ENCODE measurements around the gene CD3E. TPM values are rescaled to one million over a fixed set of nuclear protein-coding genes. Genes with fewer than 3 reads are reported as not detected.

CD3E gene
- total and polyA plus RNA-seq, 2 experiments from 2014 or later = not detected

DNA sequence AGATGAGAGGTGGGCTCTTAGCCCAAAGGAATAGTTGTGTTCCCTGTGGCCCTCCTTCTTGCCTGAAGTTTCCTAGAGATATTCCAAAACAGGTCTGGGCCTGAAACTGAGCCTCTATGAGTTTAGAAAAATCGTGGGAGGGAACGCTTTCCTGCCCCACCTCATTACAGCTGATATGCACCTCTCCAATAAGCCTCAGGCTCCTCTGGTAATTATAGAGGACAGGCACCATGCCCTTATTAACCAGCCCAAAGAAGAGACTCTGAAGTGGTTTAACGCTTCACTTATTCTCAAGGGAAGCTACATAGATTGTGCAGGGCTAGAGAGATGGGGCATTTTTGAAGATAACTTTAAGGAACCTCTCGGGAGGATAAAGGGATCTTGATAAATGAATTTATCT is 37.0 kb upstream of the CD3E start:
- no peaks in the 10 kb centered on the region for H3K36me3 Mint-ChIP-seq (ENCODE audit: low read depth)
- TF ChIP-seq NANOG (IDR thresholded peaks at IDR 0.05; ENCODE audit: borderline replicate concordance) (no peak), EZH2 (IDR thresholded peaks at IDR 0.05; ENCODE audit: low read depth, unreplicated experiment) (no peak), STAT1 (IDR thresholded peaks at IDR 0.05; ENCODE audit: unreplicated experiment) (no peak), JUNB (IDR thresholded peaks at IDR 0.05; ENCODE audit: unreplicated experiment) (no peak)
- TF ChIP-seq, protein P1, sequence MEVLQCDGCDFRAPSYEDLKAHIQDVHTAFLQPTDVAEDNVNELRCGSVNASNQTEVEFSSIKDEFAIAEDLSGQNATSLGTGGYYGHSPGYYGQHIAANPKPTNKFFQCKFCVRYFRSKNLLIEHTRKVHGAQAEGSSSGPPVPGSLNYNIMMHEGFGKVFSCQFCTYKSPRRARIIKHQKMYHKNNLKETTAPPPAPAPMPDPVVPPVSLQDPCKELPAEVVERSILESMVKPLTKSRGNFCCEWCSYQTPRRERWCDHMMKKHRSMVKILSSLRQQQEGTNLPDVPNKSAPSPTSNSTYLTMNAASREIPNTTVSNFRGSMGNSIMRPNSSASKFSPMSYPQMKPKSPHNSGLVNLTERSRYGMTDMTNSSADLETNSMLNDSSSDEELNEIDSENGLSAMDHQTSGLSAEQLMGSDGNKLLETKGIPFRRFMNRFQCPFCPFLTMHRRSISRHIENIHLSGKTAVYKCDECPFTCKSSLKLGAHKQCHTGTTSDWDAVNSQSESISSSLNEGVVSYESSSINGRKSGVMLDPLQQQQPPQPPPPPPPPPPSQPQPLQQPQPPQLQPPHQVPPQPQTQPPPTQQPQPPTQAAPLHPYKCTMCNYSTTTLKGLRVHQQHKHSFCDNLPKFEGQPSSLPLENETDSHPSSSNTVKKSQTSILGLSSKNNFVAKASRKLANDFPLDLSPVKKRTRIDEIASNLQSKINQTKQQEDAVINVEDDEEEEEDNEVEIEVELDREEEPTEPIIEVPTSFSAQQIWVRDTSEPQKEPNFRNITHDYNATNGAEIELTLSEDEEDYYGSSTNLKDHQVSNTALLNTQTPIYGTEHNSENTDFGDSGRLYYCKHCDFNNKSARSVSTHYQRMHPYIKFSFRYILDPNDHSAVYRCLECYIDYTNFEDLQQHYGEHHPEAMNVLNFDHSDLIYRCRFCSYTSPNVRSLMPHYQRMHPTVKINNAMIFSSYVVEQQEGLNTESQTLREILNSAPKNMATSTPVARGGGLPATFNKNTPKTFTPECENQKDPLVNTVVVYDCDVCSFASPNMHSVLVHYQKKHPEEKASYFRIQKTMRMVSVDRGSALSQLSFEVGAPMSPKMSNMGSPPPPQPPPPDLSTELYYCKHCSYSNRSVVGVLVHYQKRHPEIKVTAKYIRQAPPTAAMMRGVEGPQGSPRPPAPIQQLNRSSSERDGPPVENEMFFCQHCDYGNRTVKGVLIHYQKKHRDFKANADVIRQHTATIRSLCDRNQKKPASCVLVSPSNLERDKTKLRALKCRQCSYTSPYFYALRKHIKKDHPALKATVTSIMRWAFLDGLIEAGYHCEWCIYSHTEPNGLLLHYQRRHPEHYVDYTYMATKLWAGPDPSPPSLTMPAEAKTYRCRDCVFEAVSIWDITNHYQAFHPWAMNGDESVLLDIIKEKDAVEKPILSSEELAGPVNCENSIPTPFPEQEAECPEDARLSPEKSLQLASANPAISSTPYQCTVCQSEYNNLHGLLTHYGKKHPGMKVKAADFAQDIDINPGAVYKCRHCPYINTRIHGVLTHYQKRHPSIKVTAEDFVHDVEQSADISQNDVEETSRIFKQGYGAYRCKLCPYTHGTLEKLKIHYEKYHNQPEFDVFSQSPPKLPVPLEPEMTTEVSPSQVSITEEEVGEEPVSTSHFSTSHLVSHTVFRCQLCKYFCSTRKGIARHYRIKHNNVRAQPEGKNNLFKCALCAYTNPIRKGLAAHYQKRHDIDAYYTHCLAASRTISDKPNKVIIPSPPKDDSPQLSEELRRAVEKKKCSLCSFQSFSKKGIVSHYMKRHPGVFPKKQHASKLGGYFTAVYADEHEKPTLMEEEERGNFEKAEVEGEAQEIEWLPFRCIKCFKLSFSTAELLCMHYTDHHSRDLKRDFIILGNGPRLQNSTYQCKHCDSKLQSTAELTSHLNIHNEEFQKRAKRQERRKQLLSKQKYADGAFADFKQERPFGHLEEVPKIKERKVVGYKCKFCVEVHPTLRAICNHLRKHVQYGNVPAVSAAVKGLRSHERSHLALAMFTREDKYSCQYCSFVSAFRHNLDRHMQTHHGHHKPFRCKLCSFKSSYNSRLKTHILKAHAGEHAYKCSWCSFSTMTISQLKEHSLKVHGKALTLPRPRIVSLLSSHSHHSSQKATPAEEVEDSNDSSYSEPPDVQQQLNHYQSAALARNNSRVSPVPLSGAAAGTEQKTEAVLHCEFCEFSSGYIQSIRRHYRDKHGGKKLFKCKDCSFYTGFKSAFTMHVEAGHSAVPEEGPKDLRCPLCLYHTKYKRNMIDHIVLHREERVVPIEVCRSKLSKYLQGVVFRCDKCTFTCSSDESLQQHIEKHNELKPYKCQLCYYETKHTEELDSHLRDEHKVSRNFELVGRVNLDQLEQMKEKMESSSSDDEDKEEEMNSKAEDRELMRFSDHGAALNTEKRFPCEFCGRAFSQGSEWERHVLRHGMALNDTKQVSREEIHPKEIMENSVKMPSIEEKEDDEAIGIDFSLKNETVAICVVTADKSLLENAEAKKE (CRISPR knock-in tag; IDR thresholded peaks at IDR 0.05) = no peak
- TF ChIP-seq, protein P2, sequence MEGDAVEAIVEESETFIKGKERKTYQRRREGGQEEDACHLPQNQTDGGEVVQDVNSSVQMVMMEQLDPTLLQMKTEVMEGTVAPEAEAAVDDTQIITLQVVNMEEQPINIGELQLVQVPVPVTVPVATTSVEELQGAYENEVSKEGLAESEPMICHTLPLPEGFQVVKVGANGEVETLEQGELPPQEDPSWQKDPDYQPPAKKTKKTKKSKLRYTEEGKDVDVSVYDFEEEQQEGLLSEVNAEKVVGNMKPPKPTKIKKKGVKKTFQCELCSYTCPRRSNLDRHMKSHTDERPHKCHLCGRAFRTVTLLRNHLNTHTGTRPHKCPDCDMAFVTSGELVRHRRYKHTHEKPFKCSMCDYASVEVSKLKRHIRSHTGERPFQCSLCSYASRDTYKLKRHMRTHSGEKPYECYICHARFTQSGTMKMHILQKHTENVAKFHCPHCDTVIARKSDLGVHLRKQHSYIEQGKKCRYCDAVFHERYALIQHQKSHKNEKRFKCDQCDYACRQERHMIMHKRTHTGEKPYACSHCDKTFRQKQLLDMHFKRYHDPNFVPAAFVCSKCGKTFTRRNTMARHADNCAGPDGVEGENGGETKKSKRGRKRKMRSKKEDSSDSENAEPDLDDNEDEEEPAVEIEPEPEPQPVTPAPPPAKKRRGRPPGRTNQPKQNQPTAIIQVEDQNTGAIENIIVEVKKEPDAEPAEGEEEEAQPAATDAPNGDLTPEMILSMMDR (conservative IDR thresholded peaks at IDR 0.05; ENCODE audit: low read depth in 2 of 2) = no peak
- H3K27ac Mint-ChIP-seq = no peak overlapping the region
- Histone ChIP-seq H3K36me3 (ENCODE audit: insufficient read depth) (no peaks in the 10 kb centered on the region), H3K27me3 (ENCODE audit: insufficient read depth) (peaks cover 51% of the 10 kb centered on the region), H3K4me2 (no peak overlapping the region), H4K20me1 (replicated peaks; ENCODE audit: insufficient read depth) (no peaks in the 10 kb centered on the region), H2AFZ (peak overlapping the region; percentile 23; the same call in 1 of the 2 replicates), H3F3A (replicated peaks; ENCODE audit: low read depth) (no peaks in the 10 kb centered on the region), H3K4me1 (ENCODE audit: insufficient read depth) (peaks cover 25% of the 10 kb centered on the region), H3K79me2 (replicated peaks; ENCODE audit: insufficient read depth) (no peaks in the 10 kb centered on the region), H3K4me3 (no peak overlapping the region), H3K9me2 (ENCODE audit: insufficient read depth) (no peaks in the 10 kb centered on the region), H3K27ac (ENCODE audit: low read depth) (no peak overlapping the region)
- H3K27me3 Mint-ChIP-seq (ENCODE audit: insufficient read depth, low read depth, poor library complexity) = peaks cover 26% of the 10 kb centered on the region
- no peak overlapping the region for H3K4me3 Mint-ChIP-seq
- ATAC-seq (no peak), DNase-seq (ENCODE audit: low spot score) (no peak)
- peaks cover 29% of the 10 kb centered on the region for H3K4me1 Mint-ChIP-seq
- no peaks in the 10 kb centered on the region for H3K9me3 Mint-ChIP-seq
